Astrocyte (in vitro differentiated cells and primary cell): ENCODE results near the gene LRSAM1. TPM values are rescaled to one million over a fixed set of nuclear protein-coding genes. Genes with fewer than 3 reads are reported as not detected.

Experiments used
- DNase-seq: peaks from one replicate; pipeline ENCODE4 v3.0.0-alpha.2; 2010; ENCODE audit warnings: low read depth
- FAIRE-seq: peaks from 2 replicates; lab custom pipeline; 2011; peaks lifted over from hg19 to GRCh38; lab: Jason Lieb, UNC
- H2AFZ ChIP-seq: 2 replicates; pipeline ENCODE4 v1.6.0; 2012; ENCODE audit warnings: low read depth, low read length, inconsistent platforms
- H3K27ac ChIP-seq: 2 replicates; pipeline ENCODE4 v1.5.1; 2011; ENCODE audit warnings: low read depth, low read length, inconsistent platforms
- H3K27me3 ChIP-seq: 2 replicates; pipeline ENCODE4 v1.6.0; 2011; ENCODE audit warnings: low read length, inconsistent platforms; ENCODE audit not compliant: insufficient read depth
- H3K36me3 ChIP-seq: 2 replicates; pipeline ENCODE4 v1.5.1; 2011; ENCODE audit warnings: low read length, inconsistent platforms; ENCODE audit not compliant: insufficient read depth
- H3K4me1 ChIP-seq: 2 replicates; pipeline ENCODE4 v1.5.1; 2011; ENCODE audit warnings: low read length, inconsistent platforms; ENCODE audit not compliant: insufficient read depth
- H3K4me2 ChIP-seq: 2 replicates; pipeline ENCODE4 v1.6.0; 2012; ENCODE audit warnings: low read length, inconsistent platforms
- H3K4me3 ChIP-seq: 2 replicates; pipeline ENCODE4 v1.5.1; 2011; ENCODE audit warnings: low read depth, mild to moderate bottlenecking, low read length, inconsistent platforms; ENCODE audit not compliant: insufficient read depth
- H3K79me2 ChIP-seq: 2 replicates; pipeline ENCODE4 v1.6.0; 2012; ENCODE audit warnings: mild to moderate bottlenecking, low read length, inconsistent platforms; ENCODE audit not compliant: insufficient read depth
- H3K9ac ChIP-seq: 2 replicates; pipeline ENCODE4 v1.6.0; 2012; ENCODE audit warnings: mild to moderate bottlenecking, low read length, inconsistent platforms
- H3K9me3 ChIP-seq: 2 replicates; pipeline ENCODE4 v1.5.1; 2012; ENCODE audit warnings: low read depth, mild to moderate bottlenecking, low read length, inconsistent platforms; ENCODE audit not compliant: insufficient read depth
- H4K20me1 ChIP-seq: 2 replicates; pipeline ENCODE4 v1.6.0; 2012; ENCODE audit warnings: low read length, inconsistent platforms; ENCODE audit not compliant: insufficient read depth
- H3K27ac Mint-ChIP-seq: one replicate; pipeline ENCODE4 v1.8.0; 2021; ENCODE audit warnings: mild to moderate bottlenecking, mixed read lengths; ENCODE audit not compliant: unreplicated experiment
- H3K27me3 Mint-ChIP-seq: one replicate; pipeline ENCODE4 v1.8.0; 2021; ENCODE audit warnings: low read depth, mixed read lengths; ENCODE audit not compliant: unreplicated experiment
- H3K36me3 Mint-ChIP-seq: one replicate; pipeline ENCODE4 v1.8.0; 2021; ENCODE audit warnings: low read depth, mixed read lengths; ENCODE audit not compliant: unreplicated experiment
- H3K4me1 Mint-ChIP-seq: one replicate; pipeline ENCODE4 v1.8.0; 2021; ENCODE audit warnings: low read depth, mixed read lengths; ENCODE audit not compliant: unreplicated experiment
- H3K4me3 Mint-ChIP-seq: one replicate; pipeline ENCODE4 v1.8.0; 2021; ENCODE audit warnings: mild to moderate bottlenecking, moderate library complexity, mixed read lengths; ENCODE audit not compliant: unreplicated experiment
- H3K9me3 Mint-ChIP-seq: one replicate; pipeline ENCODE4 v1.8.0; 2021; ENCODE audit warnings: mild to moderate bottlenecking, mixed read lengths; ENCODE audit not compliant: unreplicated experiment
- CTCF ChIP-seq: IDR thresholded peaks from 2 replicates; pipeline ENCODE4 v1.5.1; 2011; ENCODE audit warnings: low read depth, mild to moderate bottlenecking, inconsistent platforms, low read length, moderate library complexity; ENCODE audit not compliant: insufficient read depth
- EZH2 ChIP-seq: IDR thresholded peaks from 2 replicates; pipeline ENCODE4 v1.6.1; 2012; ENCODE audit warnings: mild to moderate bottlenecking, low read length, inconsistent platforms; ENCODE audit not compliant: insufficient read depth
- total RNA-seq: library from RNA; stranded (reverse); gene quantifications from 2 replicates; pipeline ENCODE4 v1.2.1, GENCODE V29; 2021

Gene LRSAM1
- total RNA-seq, 1 donor from 2014 or later: 18.7 TPM

GRCh38 chr9:127423934-127424675 is 27.2 kb upstream of the LRSAM1 start, which contains the start of gene ZNF79:
ZNF79 (plus strand) TSS chr9:127424382; CDS start chr9:127424788, 406 bp downstream.
- Histone ChIP-seq H3K9ac (peak within 1 kb of the TSS; percentile 95), H3K4me1 (peaks cover 16% of the 10 kb centered on the region), H3K9me3 (no peaks in the 10 kb centered on the region), H3K36me3 (peaks cover 5% of the 10 kb centered on the region), H3K79me2 (peaks cover 50% of the 10 kb centered on the region), H3K27me3 (no peaks in the 10 kb centered on the region), H2AFZ (peak within 1 kb of the TSS; percentile 79), H3K4me2 (peak within 1 kb of the TSS; percentile 86), H4K20me1 (peaks cover 38% of the 10 kb centered on the region), H3K27ac (peak within 1 kb of the TSS; percentile 76), H3K4me3 (peak within 1 kb of the TSS; percentile 89)
- Mint-ChIP-seq H3K36me3 (peaks cover 6% of the 10 kb centered on the region), H3K9me3 (no peaks in the 10 kb centered on the region), H3K4me3 (peak within 1 kb of the TSS; percentile 93), H3K4me1 (peaks cover 20% of the 10 kb centered on the region), H3K27me3 (no peaks in the 10 kb centered on the region), H3K27ac (peak within 1 kb of the TSS; percentile 96)
- no peak for TF ChIP-seq CTCF
- TF ChIP-seq EZH2: no peak
- DNase-seq (peak; percentile 81), FAIRE-seq (no peak)

GRCh38 chr9:127424676-127424999 is 26.7 kb upstream of the LRSAM1 start:
- no peaks in the 10 kb centered on the region for H3K9me3 ChIP-seq
- peaks cover 16% of the 10 kb centered on the region for H3K4me1 ChIP-seq
- H3K27ac ChIP-seq: peak overlapping the region; percentile 76
- H3K27me3 Mint-ChIP-seq: no peaks in the 10 kb centered on the region
- H3K4me3 ChIP-seq: peak overlapping the region; percentile 89
- H3K27me3 ChIP-seq: no peaks in the 10 kb centered on the region
- no peak for DNase-seq
- peak overlapping the region; percentile 96 for H3K27ac Mint-ChIP-seq
- H3K4me1 Mint-ChIP-seq: peaks cover 20% of the 10 kb centered on the region
- H4K20me1 ChIP-seq: peaks cover 38% of the 10 kb centered on the region
- peak overlapping the region; percentile 79 for H2AFZ ChIP-seq
- peak overlapping the region; percentile 95 for H3K9ac ChIP-seq
- H3K4me3 Mint-ChIP-seq: peak overlapping the region; percentile 93
- peaks cover 50% of the 10 kb centered on the region for H3K79me2 ChIP-seq
- no peak for FAIRE-seq
- peaks cover 7% of the 10 kb centered on the region for H3K36me3 ChIP-seq
- no peak for TF ChIP-seq CTCF
- no peak for TF ChIP-seq EZH2
- H3K4me2 ChIP-seq: peak overlapping the region; percentile 86
- no peaks in the 10 kb centered on the region for H3K9me3 Mint-ChIP-seq
- H3K36me3 Mint-ChIP-seq: peaks cover 6% of the 10 kb centered on the region

GRCh38 chr9:127426756-127427155 is 24.6 kb upstream of the LRSAM1 start:
- Histone ChIP-seq H3K27ac (no peak overlapping the region), H3K27me3 (no peaks in the 10 kb centered on the region), H3K4me1 (peaks cover 16% of the 10 kb centered on the region), H3K79me2 (peaks cover 56% of the 10 kb centered on the region), H4K20me1 (peaks cover 53% of the 10 kb centered on the region), H3K4me2 (no peak overlapping the region), H2AFZ (no peak overlapping the region), H3K9ac (no peak overlapping the region), H3K36me3 (peaks cover 16% of the 10 kb centered on the region), H3K9me3 (no peaks in the 10 kb centered on the region), H3K4me3 (no peak overlapping the region)
- TF ChIP-seq EZH2: no peak
- TF ChIP-seq CTCF: no peak
- FAIRE-seq (no peak), DNase-seq (no peak)
- Mint-ChIP-seq H3K4me3 (peak overlapping the region; percentile 93), H3K36me3 (peaks cover 9% of the 10 kb centered on the region), H3K27ac (no peak overlapping the region), H3K27me3 (no peaks in the 10 kb centered on the region), H3K9me3 (no peaks in the 10 kb centered on the region), H3K4me1 (peaks cover 20% of the 10 kb centered on the region)
